ENCODE data around the gene AUTS2. TPM values are rescaled to one million over a fixed set of nuclear protein-coding genes. Genes with fewer than 3 reads are reported as not detected.

Gene AUTS2
- total RNA-seq, 1 donor from 2014 or later = 125 TPM

DNA sequence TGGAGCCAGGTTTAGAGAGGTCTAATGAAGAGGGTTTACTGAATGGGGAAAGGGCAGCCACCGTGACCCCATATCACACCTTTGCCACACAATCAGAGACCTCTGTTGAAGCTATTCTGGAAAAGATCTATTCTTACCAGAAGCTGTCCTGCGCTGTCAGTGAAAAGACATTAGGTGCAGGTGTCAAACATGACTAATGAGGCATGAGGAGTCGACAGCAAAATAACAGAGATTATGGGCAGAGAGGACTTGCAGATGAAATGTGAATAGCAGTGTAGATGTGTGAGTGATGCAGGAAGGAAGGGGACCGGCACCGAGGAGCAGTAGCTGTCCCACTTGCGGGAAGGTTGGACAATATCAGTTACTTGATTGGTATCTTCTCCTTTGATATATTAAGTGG lies 906.0 kb downstream of the AUTS2 start:
- Mint-ChIP-seq H3K4me1 (ENCODE audit: low read depth) (peaks cover 15% of the 10 kb centered on the region), H3K4me3 (ENCODE audit: low read depth) (no peak overlapping the region), H3K27ac (no peak overlapping the region), H3K36me3 (ENCODE audit: insufficient read depth) (peaks cover 2% of the 10 kb centered on the region), H3K9me3 (ENCODE audit: low read depth) (no peaks in the 10 kb centered on the region), H3K27me3 (peaks cover 3% of the 10 kb centered on the region)
- DNase-seq (ENCODE audit: low spot score, unreplicated experiment) = no peak
- TF ChIP-seq, protein P1, sequence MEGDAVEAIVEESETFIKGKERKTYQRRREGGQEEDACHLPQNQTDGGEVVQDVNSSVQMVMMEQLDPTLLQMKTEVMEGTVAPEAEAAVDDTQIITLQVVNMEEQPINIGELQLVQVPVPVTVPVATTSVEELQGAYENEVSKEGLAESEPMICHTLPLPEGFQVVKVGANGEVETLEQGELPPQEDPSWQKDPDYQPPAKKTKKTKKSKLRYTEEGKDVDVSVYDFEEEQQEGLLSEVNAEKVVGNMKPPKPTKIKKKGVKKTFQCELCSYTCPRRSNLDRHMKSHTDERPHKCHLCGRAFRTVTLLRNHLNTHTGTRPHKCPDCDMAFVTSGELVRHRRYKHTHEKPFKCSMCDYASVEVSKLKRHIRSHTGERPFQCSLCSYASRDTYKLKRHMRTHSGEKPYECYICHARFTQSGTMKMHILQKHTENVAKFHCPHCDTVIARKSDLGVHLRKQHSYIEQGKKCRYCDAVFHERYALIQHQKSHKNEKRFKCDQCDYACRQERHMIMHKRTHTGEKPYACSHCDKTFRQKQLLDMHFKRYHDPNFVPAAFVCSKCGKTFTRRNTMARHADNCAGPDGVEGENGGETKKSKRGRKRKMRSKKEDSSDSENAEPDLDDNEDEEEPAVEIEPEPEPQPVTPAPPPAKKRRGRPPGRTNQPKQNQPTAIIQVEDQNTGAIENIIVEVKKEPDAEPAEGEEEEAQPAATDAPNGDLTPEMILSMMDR (IDR thresholded peaks at IDR 0.05; ENCODE audit: unreplicated experiment) = no peak

DNA sequence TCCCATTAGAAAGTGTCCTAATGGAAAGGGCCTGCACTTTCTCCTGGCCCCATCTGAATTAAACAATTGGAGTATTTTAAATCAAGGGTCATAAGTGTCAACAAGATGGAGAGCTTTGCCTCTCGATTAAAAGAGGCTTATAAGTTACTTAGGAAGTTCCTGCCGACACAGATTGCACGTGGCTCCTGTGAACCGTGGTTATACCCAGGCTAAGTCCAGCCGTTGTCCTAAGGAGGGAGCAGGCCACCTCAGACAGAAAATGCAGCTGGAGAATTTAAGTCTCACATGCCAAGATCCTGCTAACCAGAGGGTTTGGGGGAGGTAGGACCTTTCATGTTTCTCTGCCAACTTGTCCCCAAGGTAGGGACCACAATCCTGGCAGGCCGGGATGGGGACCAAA lies 907.2 kb downstream of the AUTS2 start:
- H3K27ac Mint-ChIP-seq = no peak overlapping the region
- peaks cover 3% of the 10 kb centered on the region for H3K27me3 Mint-ChIP-seq
- TF ChIP-seq, protein P1 (IDR thresholded peaks at IDR 0.05; ENCODE audit: unreplicated experiment) = no peak
- no peak for DNase-seq (ENCODE audit: low spot score, unreplicated experiment)
- H3K4me3 Mint-ChIP-seq (ENCODE audit: low read depth) = no peak overlapping the region
- no peaks in the 10 kb centered on the region for H3K9me3 Mint-ChIP-seq (ENCODE audit: low read depth)
- peaks cover 2% of the 10 kb centered on the region for H3K36me3 Mint-ChIP-seq (ENCODE audit: insufficient read depth)
- peaks cover 15% of the 10 kb centered on the region for H3K4me1 Mint-ChIP-seq (ENCODE audit: low read depth)

GRCh38 chr7:70505886-70506285 lies 907.6 kb downstream of the AUTS2 start:
- Mint-ChIP-seq H3K4me3 (ENCODE audit: low read depth) (peak overlapping the region; percentile 46), H3K36me3 (ENCODE audit: insufficient read depth) (peaks cover 2% of the 10 kb centered on the region), H3K4me1 (ENCODE audit: low read depth) (peaks cover 15% of the 10 kb centered on the region), H3K9me3 (ENCODE audit: low read depth) (no peaks in the 10 kb centered on the region), H3K27me3 (peaks cover 3% of the 10 kb centered on the region), H3K27ac (no peak overlapping the region)
- TF ChIP-seq, protein P1 (IDR thresholded peaks at IDR 0.05; ENCODE audit: unreplicated experiment) = no peak
- no peak for DNase-seq (ENCODE audit: low spot score, unreplicated experiment)

DNA sequence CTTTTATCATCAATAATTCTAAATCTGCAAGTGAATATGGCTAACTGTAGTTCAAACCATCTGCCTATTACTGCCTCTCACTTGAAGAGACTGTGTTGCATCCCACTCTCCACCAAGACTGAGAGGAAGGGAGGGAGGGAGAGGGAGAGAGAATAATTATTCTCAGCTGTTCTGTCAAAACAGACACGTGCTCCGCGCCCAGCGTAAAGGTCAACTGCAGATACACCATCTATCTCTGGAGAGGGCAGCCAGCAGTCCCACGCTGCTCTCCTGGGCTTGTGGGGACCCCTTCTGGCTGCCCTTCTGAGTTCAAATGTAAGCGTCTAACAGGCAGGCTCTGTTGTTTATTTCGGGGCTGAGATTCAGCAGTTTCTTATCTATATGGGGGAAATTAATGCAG lies 908.2 kb downstream of the AUTS2 start:
- no peaks in the 10 kb centered on the region for H3K9me3 Mint-ChIP-seq (ENCODE audit: low read depth)
- no peak overlapping the region for H3K4me3 Mint-ChIP-seq (ENCODE audit: low read depth)
- H3K36me3 Mint-ChIP-seq (ENCODE audit: insufficient read depth) = peaks cover 2% of the 10 kb centered on the region
- DNase-seq (ENCODE audit: low spot score, unreplicated experiment) = no peak
- TF ChIP-seq, protein P1 (IDR thresholded peaks at IDR 0.05; ENCODE audit: unreplicated experiment) = peak; percentile 29
- peaks cover 15% of the 10 kb centered on the region for H3K4me1 Mint-ChIP-seq (ENCODE audit: low read depth)
- peaks cover 3% of the 10 kb centered on the region for H3K27me3 Mint-ChIP-seq
- no peak overlapping the region for H3K27ac Mint-ChIP-seq

DNA sequence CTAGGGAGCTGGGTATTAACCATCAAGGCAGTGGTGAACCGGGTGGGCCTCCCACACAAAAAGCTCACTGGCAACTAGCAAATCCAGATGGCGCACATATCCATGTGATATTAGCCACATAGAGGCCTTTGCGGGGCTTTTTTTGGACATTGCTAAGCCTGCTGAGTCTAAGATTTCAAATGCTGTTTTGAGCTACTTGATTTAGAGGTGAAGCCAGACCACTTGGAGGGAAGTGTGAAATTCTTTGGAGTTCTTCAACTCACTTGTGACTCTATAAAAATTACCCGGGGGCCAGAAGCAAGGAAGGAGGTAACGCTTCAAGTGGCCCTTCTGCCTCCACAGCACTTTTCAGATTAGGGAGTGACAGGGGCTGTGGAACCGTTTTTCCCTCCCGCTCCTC lies 913.9 kb downstream of the AUTS2 start:
- Mint-ChIP-seq H3K36me3 (ENCODE audit: insufficient read depth) (peaks cover 2% of the 10 kb centered on the region), H3K9me3 (ENCODE audit: low read depth) (peaks cover 3% of the 10 kb centered on the region), H3K4me3 (ENCODE audit: low read depth) (no peak overlapping the region), H3K4me1 (ENCODE audit: low read depth) (peaks cover 2% of the 10 kb centered on the region), H3K27ac (no peak overlapping the region), H3K27me3 (no peaks in the 10 kb centered on the region)
- TF ChIP-seq, protein P1 (IDR thresholded peaks at IDR 0.05; ENCODE audit: unreplicated experiment) = no peak
- no peak for DNase-seq (ENCODE audit: low spot score, unreplicated experiment)
